Effector memory CD4-positive, alpha-beta T cell (primary cell): Measurements from ENCODE around the gene TTN.

Experiments used
- DNase-seq, 3 donors: peaks; one replicate each; pipeline ENCODE4 v3.0.0-alpha.2; 2020
- H3K27ac ChIP-seq: 2 replicates; pipeline ENCODE4 v1.7.0; 2013; ENCODE audit warnings: mild to moderate bottlenecking, low read length, moderate library complexity; ENCODE audit not compliant: insufficient read depth, poor library complexity, severe bottlenecking
- H3K27me3 ChIP-seq: replicated peaks from 2 replicates; pipeline ENCODE4 v1.7.0; 2013; ENCODE audit warnings: mild to moderate bottlenecking, low read length; ENCODE audit not compliant: insufficient read depth, control insufficient read depth, poor library complexity, severe bottlenecking
- H3K36me3 ChIP-seq: 2 replicates; pipeline ENCODE4 v1.7.0; 2013; ENCODE audit warnings: mild to moderate bottlenecking, low read length, moderate library complexity; ENCODE audit not compliant: control insufficient read depth, insufficient read depth
- H3K4me1 ChIP-seq: 2 replicates; pipeline ENCODE4 v1.7.0; 2013; ENCODE audit warnings: low read length, mild to moderate bottlenecking; ENCODE audit not compliant: control insufficient read depth, insufficient read depth, poor library complexity, severe bottlenecking
- H3K4me3 ChIP-seq: 2 replicates; pipeline ENCODE4 v1.7.0; 2013; ENCODE audit warnings: low read length, low read depth, mild to moderate bottlenecking; ENCODE audit not compliant: insufficient read depth, poor library complexity, severe bottlenecking
- H3K9me3 ChIP-seq: 2 replicates; pipeline ENCODE4 v1.7.0; 2013; ENCODE audit warnings: mild to moderate bottlenecking, low read length, moderate library complexity; ENCODE audit not compliant: control insufficient read depth
- total RNA-seq, 3 donors: gene quantifications; one replicate each; lab custom pipeline; 2026; lab: John Stamatoyannopoulos, UW

Gene TTN
- 149 to 381 (median 249) reads per million in 3 donors for total RNA-seq

GRCh38 chr2:178807227-178808008 is at the start of gene TTN:
TTN (minus strand) TSS chr2:178807423; CDS start chr2:178804642, 2,781 bp downstream.
- Histone ChIP-seq H3K27me3 (no peaks in the 10 kb centered on the region), H3K36me3 (no peaks in the 10 kb centered on the region), H3K9me3 (no peaks in the 10 kb centered on the region), H3K27ac (no peak within 1 kb of the TSS), H3K4me1 (no peaks in the 10 kb centered on the region), H3K4me3 (no peak within 1 kb of the TSS)
- no peak for DNase-seq

GRCh38 chr2:178855151-178855550 is 47.9 kb upstream of the TTN start:
- no peaks in the 10 kb centered on the region for H3K36me3 ChIP-seq
- no peak overlapping the region for H3K4me3 ChIP-seq
- H3K4me1 ChIP-seq = no peaks in the 10 kb centered on the region
- no peak for DNase-seq
- H3K27ac ChIP-seq = no peak overlapping the region
- no peaks in the 10 kb centered on the region for H3K9me3 ChIP-seq
- no peaks in the 10 kb centered on the region for H3K27me3 ChIP-seq

GRCh38 chr2:178848335-178848734 is 41.1 kb upstream of the TTN start:
- Histone ChIP-seq H3K4me3 (no peak overlapping the region), H3K9me3 (no peaks in the 10 kb centered on the region), H3K4me1 (no peaks in the 10 kb centered on the region), H3K27me3 (no peaks in the 10 kb centered on the region), H3K27ac (no peak overlapping the region), H3K36me3 (no peaks in the 10 kb centered on the region)
- no peak for DNase-seq

- Histone ChIP-seq H3K4me3 (no peak overlapping the region), H3K27ac (no peak overlapping the region), H3K4me1 (no peaks in the 10 kb centered on the region), H3K27me3 (no peaks in the 10 kb centered on the region), H3K36me3 (no peaks in the 10 kb centered on the region), H3K9me3 (no peaks in the 10 kb centered on the region)
- no peak for DNase-seq
Observed at GRCh38 chr2:178846458-178846802, 39.2 kb upstream of the TTN start.

GRCh38 chr2:178845566-178846457 is 38.6 kb upstream of the TTN start:
- Histone ChIP-seq H3K4me3 (no peak overlapping the region), H3K27ac (no peak overlapping the region), H3K9me3 (no peaks in the 10 kb centered on the region), H3K27me3 (no peaks in the 10 kb centered on the region), H3K36me3 (no peaks in the 10 kb centered on the region), H3K4me1 (no peaks in the 10 kb centered on the region)
- DNase-seq = no peak

GRCh38 chr2:178844701-178845100 is 37.5 kb upstream of the TTN start:
- Histone ChIP-seq H3K27me3 (no peaks in the 10 kb centered on the region), H3K36me3 (no peaks in the 10 kb centered on the region), H3K9me3 (no peaks in the 10 kb centered on the region), H3K27ac (no peak overlapping the region), H3K4me3 (no peak overlapping the region), H3K4me1 (no peaks in the 10 kb centered on the region)
- DNase-seq = no peak

- no peak overlapping the region for H3K4me3 ChIP-seq
- H3K27ac ChIP-seq = no peak overlapping the region
- DNase-seq = no peak
- no peaks in the 10 kb centered on the region for H3K9me3 ChIP-seq
- H3K36me3 ChIP-seq = no peaks in the 10 kb centered on the region
- no peaks in the 10 kb centered on the region for H3K27me3 ChIP-seq
- H3K4me1 ChIP-seq = no peaks in the 10 kb centered on the region
Observed at GRCh38 chr2:178844269-178844668, 37.0 kb upstream of the TTN start.

- Histone ChIP-seq H3K9me3 (no peaks in the 10 kb centered on the region), H3K36me3 (no peaks in the 10 kb centered on the region), H3K4me3 (no peak overlapping the region), H3K27ac (no peak overlapping the region), H3K27me3 (no peaks in the 10 kb centered on the region), H3K4me1 (no peaks in the 10 kb centered on the region)
- no peak for DNase-seq
Observed at GRCh38 chr2:178843697-178844096, 36.5 kb upstream of the TTN start.

- Histone ChIP-seq H3K9me3 (no peaks in the 10 kb centered on the region), H3K4me1 (no peaks in the 10 kb centered on the region), H3K36me3 (no peaks in the 10 kb centered on the region), H3K27ac (no peak overlapping the region), H3K4me3 (no peak overlapping the region), H3K27me3 (no peaks in the 10 kb centered on the region)
- no peak for DNase-seq
Observed at GRCh38 chr2:178836807-178837206, 29.6 kb upstream of the TTN start.

GRCh38 chr2:178834086-178834485 is 26.9 kb upstream of the TTN start:
- Histone ChIP-seq H3K4me3 (no peak overlapping the region), H3K36me3 (no peaks in the 10 kb centered on the region), H3K9me3 (no peaks in the 10 kb centered on the region), H3K27ac (no peak overlapping the region), H3K4me1 (no peaks in the 10 kb centered on the region), H3K27me3 (no peaks in the 10 kb centered on the region)
- no peak for DNase-seq
